ENCODE data around the gene FRZB. TPM values are rescaled to one million over a fixed set of nuclear protein-coding genes. Genes with fewer than 3 reads are reported as not detected.

The FRZB gene
- total RNA-seq, 1 donor from 2014 or later, result 1.4 TPM

GRCh38 chr2:182855376-182855775 lies 11.1 kb downstream of the FRZB start:
- ATAC-seq (ENCODE audit: poor library complexity), result no peak
- intact Hi-C loops (cut with DNase I), result no loop called here
- DNase-seq, result no peak

GRCh38 chr2:182854375-182855105 lies 11.9 kb downstream of the FRZB start:
- ATAC-seq (ENCODE audit: poor library complexity), result no peak
- intact Hi-C loops (cut with DNase I), result no loop called here
- DNase-seq, result no peak

DNA sequence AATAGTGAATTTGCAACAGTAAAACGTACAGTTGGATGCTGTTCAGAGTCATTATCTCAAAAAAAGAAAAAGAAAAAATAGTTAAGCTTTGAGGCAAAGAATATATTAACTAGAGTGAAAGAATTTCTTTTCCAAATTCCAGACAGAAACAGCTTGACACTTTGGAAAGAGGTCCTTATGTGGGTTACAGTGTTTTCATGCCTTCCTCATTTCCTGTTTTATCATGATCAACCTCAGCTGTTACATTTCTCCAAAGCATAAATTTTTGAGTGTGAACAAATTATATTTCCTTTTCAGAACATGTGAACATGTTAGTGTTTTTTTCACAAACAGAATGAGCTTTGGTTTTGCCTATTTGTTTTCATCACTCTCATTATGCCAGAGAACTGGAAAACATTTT lies 13.6 kb downstream of the FRZB start:
- intact Hi-C loops (cut with DNase I), result no loop called here
- DNase-seq (no peak), ATAC-seq (ENCODE audit: poor library complexity) (no peak)

DNA sequence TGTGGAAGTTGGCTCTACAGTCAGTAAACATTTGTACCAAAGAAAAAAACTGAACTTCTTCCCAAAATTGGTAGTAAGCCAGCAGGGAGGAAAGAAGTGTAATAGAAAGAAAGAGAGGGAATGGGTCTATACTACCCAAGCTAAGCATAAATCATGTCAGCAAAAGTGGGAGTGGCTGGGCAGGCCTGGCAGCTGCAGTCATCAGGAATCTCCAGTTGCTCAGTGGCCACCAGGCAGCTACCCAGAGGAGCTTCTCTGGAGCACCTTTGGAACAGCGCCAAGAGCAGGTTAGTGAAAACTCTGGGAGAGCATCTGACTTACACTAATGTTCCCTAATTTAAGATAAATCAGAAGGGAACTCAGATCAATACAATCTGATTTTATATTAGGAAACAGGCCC lies 14.3 kb downstream of the FRZB start:
- ATAC-seq (ENCODE audit: poor library complexity) (no peak), DNase-seq (no peak)
- intact Hi-C loops (cut with DNase I), result no loop called here

GRCh38 chr2:182845794-182846417 lies 20.5 kb downstream of the FRZB start:
- DNase-seq (no peak), ATAC-seq (ENCODE audit: poor library complexity) (no peak)
- intact Hi-C loops (cut with DNase I), result no loop called here

GRCh38 chr2:182836451-182836850 lies 30.0 kb downstream of the FRZB start:
- intact Hi-C loops (cut with DNase I), result no loop called here
- ATAC-seq (ENCODE audit: poor library complexity), result no peak
- DNase-seq, result no peak

DNA sequence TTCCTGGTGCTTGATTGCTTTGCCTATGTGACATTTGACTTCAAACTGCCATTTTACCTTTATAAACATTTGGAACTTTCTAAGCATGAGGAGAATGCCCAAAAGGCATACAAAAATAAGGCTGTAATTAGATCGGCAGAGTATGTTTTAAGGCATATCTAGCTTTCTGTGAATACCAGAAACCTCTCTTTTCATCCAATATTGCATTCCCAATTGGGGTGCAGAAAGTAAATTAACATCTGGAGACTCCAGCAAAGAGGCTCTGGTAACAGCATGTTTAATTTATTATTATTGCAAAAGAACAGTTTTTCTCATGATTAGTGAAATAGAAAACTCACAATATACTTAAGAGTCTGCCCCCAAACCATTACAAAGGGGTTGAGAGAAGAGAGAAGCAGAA lies 32.1 kb downstream of the FRZB start:
- DNase-seq (no peak), ATAC-seq (ENCODE audit: poor library complexity) (no peak)
- intact Hi-C loops (cut with DNase I), result no loop called here

DNA sequence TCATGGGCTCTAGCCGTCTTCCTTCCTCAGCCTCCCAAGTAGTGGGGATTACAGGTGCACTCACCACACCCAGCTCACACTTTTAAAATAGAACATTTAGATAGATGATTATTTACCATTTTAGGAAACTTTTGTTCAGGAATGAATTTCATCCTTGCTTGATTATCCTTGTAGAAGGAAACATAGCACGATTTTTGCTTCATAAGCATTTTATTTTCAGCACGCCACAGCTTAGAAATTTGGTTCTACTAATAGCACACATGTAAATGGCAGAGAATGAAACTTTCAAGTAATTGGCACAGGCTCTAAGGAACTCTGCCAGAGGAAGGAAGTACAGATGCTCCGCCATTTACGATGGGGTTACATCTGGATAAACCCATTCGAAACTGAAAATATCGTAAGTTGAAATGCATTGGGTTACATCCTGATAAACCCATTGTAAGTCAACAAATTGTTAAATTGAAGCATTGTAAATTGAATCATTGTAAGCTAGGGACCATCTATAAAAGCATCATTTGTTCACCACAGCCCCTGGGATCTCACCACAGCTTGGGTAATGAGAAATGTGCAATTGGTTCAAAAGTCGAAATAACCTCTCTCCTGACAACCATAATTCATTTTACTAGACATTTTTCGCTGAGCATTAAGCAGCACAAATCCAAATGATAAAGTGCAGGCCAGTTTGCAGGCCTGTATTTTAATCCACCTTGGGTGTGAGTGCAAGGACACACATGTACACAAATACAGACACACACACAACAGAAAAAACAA lies 33.2 kb downstream of the FRZB start:
- intact Hi-C loops (cut with DNase I), result no loop called here
- DNase-seq, result no peak
- ATAC-seq (ENCODE audit: poor library complexity), result no peak

DNA sequence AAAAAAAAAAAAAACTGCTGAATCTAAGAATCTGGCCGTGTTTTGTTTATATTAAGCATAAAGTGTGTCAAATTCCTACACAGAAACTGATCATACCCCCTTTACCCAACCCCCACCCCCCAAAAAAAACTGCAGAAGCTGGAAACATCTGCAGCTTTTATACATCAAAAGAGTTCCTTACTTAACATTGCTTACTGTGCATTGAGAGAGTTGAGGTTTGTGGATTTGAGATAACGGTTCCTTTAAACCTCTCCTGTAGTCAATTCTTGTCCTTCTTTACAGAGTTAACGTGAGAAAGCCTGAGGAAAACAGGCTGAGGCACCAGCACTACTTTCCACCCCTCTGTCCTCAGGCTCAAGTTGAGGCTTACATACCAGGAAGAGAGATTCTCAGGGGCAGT lies 34.5 kb downstream of the FRZB start:
- ATAC-seq (ENCODE audit: poor library complexity), result no peak
- intact Hi-C loops (cut with DNase I), result no loop called here

GRCh38 chr2:182831101-182831500 lies 35.3 kb downstream of the FRZB start:
- DNase-seq (no peak), ATAC-seq (ENCODE audit: poor library complexity) (no peak)
- intact Hi-C loops (cut with DNase I), result no loop called here

More for the DNA sequence above, 34.5 kb downstream of the FRZB start:
- no peak for DNase-seq

DNA sequence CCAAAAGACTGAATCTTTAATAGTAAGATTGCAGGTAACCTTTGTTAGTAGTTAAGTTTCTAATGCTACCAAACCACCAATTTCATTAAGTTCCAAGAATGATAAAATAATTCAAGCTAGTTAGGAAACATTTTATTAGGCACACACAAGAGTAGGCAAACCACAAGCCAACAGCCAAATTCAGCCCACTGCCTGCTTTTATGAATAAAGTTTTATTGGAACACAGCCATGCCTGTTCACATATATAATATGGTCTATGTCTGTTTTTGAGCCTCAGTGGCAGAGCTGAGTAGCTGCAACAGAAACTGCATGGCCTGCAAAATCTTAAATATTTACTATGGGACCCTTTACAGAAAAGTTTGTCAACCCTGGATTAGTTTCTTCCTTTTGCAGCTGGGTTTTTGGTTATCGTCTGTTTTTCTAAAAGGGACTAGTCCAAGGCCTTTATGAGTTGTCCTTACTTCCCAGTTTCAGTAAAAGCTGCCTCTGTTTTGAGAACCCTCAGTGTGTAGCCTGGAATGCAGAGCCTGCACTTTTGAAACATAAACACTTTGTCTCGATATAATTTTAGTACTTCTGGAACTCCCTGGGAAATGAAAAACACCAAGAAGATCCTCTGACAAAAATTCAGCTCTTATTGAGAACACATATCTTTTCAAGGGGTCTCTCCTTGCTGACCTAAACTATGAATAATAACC lies 39.1 kb downstream of the FRZB start:
- no peak for ATAC-seq (ENCODE audit: poor library complexity)
- intact Hi-C loops (cut with DNase I), result no loop called here

GRCh38 chr2:182826496-182826895 lies 39.9 kb downstream of the FRZB start:
- ATAC-seq (ENCODE audit: poor library complexity) (no peak), DNase-seq (no peak)
- intact Hi-C loops (cut with DNase I), result no loop called here

More for the DNA sequence above, 39.1 kb downstream of the FRZB start:
- DNase-seq, result no peak

- no peak for ATAC-seq (ENCODE audit: poor library complexity)
- DNase-seq, result no peak
Observed at GRCh38 chr2:182826064-182826463, 40.4 kb downstream of the FRZB start.

DNA sequence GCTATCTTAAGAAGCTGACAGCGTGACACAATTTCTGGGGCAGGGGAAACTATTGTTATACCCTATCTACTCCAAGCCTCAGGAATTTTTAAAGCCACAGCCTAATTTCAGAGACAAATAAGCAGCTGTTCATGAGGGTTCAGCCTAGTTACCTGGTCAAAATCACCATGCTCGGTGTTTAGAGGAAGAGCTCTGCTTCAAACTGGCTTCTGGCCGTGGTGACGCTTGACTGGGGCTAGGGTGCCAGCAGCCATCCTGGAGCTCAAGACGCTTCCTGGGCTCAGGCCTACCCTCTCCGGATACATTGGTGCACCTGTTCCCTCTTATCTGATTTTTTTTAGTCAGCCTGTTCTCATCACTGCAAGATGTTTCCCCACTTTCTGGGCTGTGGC lies 41.7 kb downstream of the FRZB start:
- intact Hi-C loops (cut with DNase I), result no loop called here
- no peak for ATAC-seq (ENCODE audit: poor library complexity)

More at GRCh38 chr2:182826064-182826463, 40.4 kb downstream of the FRZB start:
- intact Hi-C loops (cut with DNase I), result no loop called here

GRCh38 chr2:182824056-182824766 lies 42.2 kb downstream of the FRZB start:
- ATAC-seq (ENCODE audit: poor library complexity), result no peak
- intact Hi-C loops (cut with DNase I), result no loop called here
- no peak for DNase-seq

More for the DNA sequence above, 41.7 kb downstream of the FRZB start:
- DNase-seq, result no peak

- DNase-seq (no peak), ATAC-seq (ENCODE audit: poor library complexity) (no peak)
- intact Hi-C loops (cut with DNase I), result no loop called here
Observed at GRCh38 chr2:182822733-182823132, 43.7 kb downstream of the FRZB start.

DNA sequence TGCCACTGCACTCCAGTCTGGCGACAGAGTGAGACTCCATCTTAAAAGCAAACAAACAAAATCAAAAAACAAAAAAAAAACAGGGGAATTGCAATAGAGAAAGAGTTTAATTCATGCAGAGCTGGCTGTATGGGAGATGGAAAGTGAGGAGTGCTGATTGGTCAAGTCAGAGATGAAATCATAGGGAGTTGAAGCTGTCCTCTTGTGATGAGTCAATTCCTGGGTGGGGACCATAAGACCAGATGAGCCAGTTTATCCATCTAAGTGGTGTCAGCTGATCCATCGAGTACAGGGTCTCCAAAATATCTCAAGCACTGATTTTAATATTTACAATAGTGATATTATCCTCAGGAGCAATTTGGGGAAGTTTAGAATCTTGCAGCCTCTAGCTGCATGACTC lies 45.3 kb downstream of the FRZB start:
- no peak for ATAC-seq (ENCODE audit: poor library complexity)
- intact Hi-C loops (cut with DNase I), result no loop called here

DNA sequence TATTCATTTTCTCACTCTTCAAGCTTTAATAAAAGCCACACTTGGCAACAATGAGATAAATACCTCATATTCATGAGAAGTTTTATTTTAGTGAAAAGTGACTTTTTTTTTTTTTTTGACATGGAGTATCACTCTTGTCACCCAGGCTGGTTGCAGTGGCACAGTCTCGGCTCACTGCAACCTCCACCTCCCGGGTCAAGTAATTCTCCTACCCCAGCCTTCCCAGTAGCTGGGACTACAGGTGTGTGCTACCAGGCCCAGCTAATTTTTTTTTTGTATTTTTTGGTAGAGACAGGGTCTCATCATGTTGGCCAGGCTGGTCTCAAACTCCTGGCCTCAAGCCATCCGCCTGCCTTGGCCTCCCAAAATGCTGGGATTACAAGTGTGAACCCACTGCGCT lies 47.0 kb downstream of the FRZB start:
- intact Hi-C loops (cut with DNase I), result no loop called here
- no peak for DNase-seq

More for the DNA sequence above, 45.3 kb downstream of the FRZB start:
- DNase-seq, result no peak

GRCh38 chr2:182818925-182819324 lies 47.5 kb downstream of the FRZB start:
- no peak for DNase-seq
- intact Hi-C loops (cut with DNase I), result no loop called here
- ATAC-seq (ENCODE audit: poor library complexity), result no peak

More for the DNA sequence above, 47.0 kb downstream of the FRZB start:
- ATAC-seq (ENCODE audit: poor library complexity), result no peak

All from Right ventricle myocardium superior (tissue), 1 donor.